Tibial nerve (tissue), 4 donors: ENCODE measurements around the gene CASZ1.

ENCODE experiments used
- EP300 ChIP-seq, 2 donors: sonication (generic); formaldehyde crosslinking; IDR thresholded peaks; one replicate each; pipeline ENCODE4 v1.6.1; 2017; ENCODE audit warnings: antibody characterized with exemption in 2 of 2, mild to moderate bottlenecking in 1 of 2
- POLR2A ChIP-seq, 2 donors: fragments of 450-650 bp; IDR thresholded peaks; one replicate each; pipeline ENCODE4 v1.6.1; 2017; ENCODE audit warnings: antibody characterized with exemption in 2 of 2, mild to moderate bottlenecking in 2 of 2, moderate library complexity in 2 of 2
- TF ChIP-seq, protein P1 (sequence below), 5 experiments: fragments of 200-600 bp in 3 of 5; fragments of 450-650 bp in 2 of 5; sonication (generic) in 3 of 5; IDR thresholded peaks; one replicate each; pipeline ENCODE4 v1.5.1; 2016 to 2019; ENCODE audit warnings: antibody characterized with exemption in 5 of 5, mild to moderate bottlenecking in 3 of 5, moderate library complexity in 2 of 5

- TF ChIP-seq POLR2A (IDR thresholded peaks at IDR 0.05) (no peak), EP300 (IDR thresholded peaks at IDR 0.05) (no peak)
- TF ChIP-seq, protein P1, sequence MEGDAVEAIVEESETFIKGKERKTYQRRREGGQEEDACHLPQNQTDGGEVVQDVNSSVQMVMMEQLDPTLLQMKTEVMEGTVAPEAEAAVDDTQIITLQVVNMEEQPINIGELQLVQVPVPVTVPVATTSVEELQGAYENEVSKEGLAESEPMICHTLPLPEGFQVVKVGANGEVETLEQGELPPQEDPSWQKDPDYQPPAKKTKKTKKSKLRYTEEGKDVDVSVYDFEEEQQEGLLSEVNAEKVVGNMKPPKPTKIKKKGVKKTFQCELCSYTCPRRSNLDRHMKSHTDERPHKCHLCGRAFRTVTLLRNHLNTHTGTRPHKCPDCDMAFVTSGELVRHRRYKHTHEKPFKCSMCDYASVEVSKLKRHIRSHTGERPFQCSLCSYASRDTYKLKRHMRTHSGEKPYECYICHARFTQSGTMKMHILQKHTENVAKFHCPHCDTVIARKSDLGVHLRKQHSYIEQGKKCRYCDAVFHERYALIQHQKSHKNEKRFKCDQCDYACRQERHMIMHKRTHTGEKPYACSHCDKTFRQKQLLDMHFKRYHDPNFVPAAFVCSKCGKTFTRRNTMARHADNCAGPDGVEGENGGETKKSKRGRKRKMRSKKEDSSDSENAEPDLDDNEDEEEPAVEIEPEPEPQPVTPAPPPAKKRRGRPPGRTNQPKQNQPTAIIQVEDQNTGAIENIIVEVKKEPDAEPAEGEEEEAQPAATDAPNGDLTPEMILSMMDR (IDR thresholded peaks at IDR 0.05) = no peak
Measured at GRCh38 chr1:10597492-10598388, 198.7 kb downstream of the CASZ1 start.
